H9 (cell line): ENCODE measurements around the gene OTX2. TPM values are rescaled to one million over a fixed set of nuclear protein-coding genes. Genes with fewer than 3 reads are reported as not detected.
A peak's percentile ranks its signal among the peaks of the same experiment; 100 is the strongest.

Source experiments
- DNase-seq: peaks from one replicate; pipeline ENCODE4 v3.0.0-alpha.2; 2017
- H2AFZ ChIP-seq: one replicate; pipeline ENCODE4 v1.6.1; 2013; ENCODE audit warnings: mild to moderate bottlenecking, low read length, control low read depth, moderate library complexity
- H2AK5ac ChIP-seq: 2 replicates; pipeline ENCODE4 v1.6.1; 2013; ENCODE audit warnings: low read length, control low read depth, mixed read lengths; ENCODE audit not compliant: insufficient read length
- H2BK120ac ChIP-seq: one replicate; pipeline ENCODE4 v1.6.1; 2013; ENCODE audit warnings: low read depth, mild to moderate bottlenecking, low read length, control low read depth, inconsistent platforms; ENCODE audit not compliant: poor library complexity, severe bottlenecking
- H2BK12ac ChIP-seq: 2 replicates; pipeline ENCODE4 v1.6.1; 2013; ENCODE audit warnings: low read length, control low read depth, mixed read lengths, low read depth; ENCODE audit not compliant: insufficient read length
- H2BK15ac ChIP-seq: 2 replicates; pipeline ENCODE4 v1.6.1; 2013; ENCODE audit warnings: low read depth, low read length, control low read depth
- H2BK20ac ChIP-seq: one replicate; pipeline ENCODE4 v1.6.1; 2013; ENCODE audit warnings: low read depth, mild to moderate bottlenecking, low read length, control low read depth, inconsistent platforms; ENCODE audit not compliant: poor library complexity, severe bottlenecking
- H2BK5ac ChIP-seq: 2 replicates; pipeline ENCODE4 v1.6.1; 2013; ENCODE audit warnings: low read length, control low read depth, mixed read lengths; ENCODE audit not compliant: insufficient read length
- H3K14ac ChIP-seq: 2 replicates; pipeline ENCODE4 v1.6.1; 2013; ENCODE audit warnings: low read length, control low read depth; ENCODE audit not compliant: insufficient read depth
- H3K18ac ChIP-seq: 2 replicates; pipeline ENCODE4 v1.6.1; 2013; ENCODE audit warnings: low read depth, mild to moderate bottlenecking, mixed read lengths, low read length, control low read depth; ENCODE audit not compliant: insufficient read length
- H3K23ac ChIP-seq: 2 replicates; pipeline ENCODE4 v1.6.1; 2013; ENCODE audit warnings: low read length, control low read depth, mixed read lengths, low read depth; ENCODE audit not compliant: insufficient read length
- H3K23me2 ChIP-seq: 2 replicates; pipeline ENCODE4 v1.6.1; 2013; ENCODE audit warnings: low read depth, mild to moderate bottlenecking, mixed read lengths, low read length, control low read depth; ENCODE audit not compliant: insufficient read length, poor library complexity, severe bottlenecking
- H3K27ac ChIP-seq: 2 replicates; pipeline ENCODE4 v1.5.1; 2013; ENCODE audit warnings: low read length, control low read depth, mixed read lengths, low read depth; ENCODE audit not compliant: insufficient read length
- H3K27me3 ChIP-seq: 2 replicates; pipeline ENCODE4 v1.6.1; 2013; ENCODE audit warnings: low read length, control low read depth, inconsistent platforms; ENCODE audit not compliant: insufficient read depth
- H3K4ac ChIP-seq: 2 replicates; pipeline ENCODE4 v1.6.1; 2013; ENCODE audit warnings: low read depth, mild to moderate bottlenecking, control low read depth, inconsistent platforms, low read length, moderate library complexity
- H3K4me1 ChIP-seq: 2 replicates; pipeline ENCODE4 v1.6.1; 2013; ENCODE audit warnings: low read length, control low read depth, inconsistent platforms; ENCODE audit not compliant: insufficient read depth
- H3K4me2 ChIP-seq: 2 replicates; pipeline ENCODE4 v1.6.1; 2013; ENCODE audit warnings: low read length, control low read depth, mixed read lengths; ENCODE audit not compliant: insufficient read length, insufficient read depth
- H3K56ac ChIP-seq: 2 replicates; pipeline ENCODE4 v1.6.1; 2013; ENCODE audit warnings: low read depth, mild to moderate bottlenecking, mixed read lengths, low read length, control low read depth; ENCODE audit not compliant: insufficient read length
- H3K79me1 ChIP-seq: 2 replicates; pipeline ENCODE4 v1.6.1; 2013; ENCODE audit warnings: low read depth, mild to moderate bottlenecking, moderate library complexity, low read length, control low read depth, inconsistent platforms; ENCODE audit not compliant: insufficient read depth, poor library complexity, severe bottlenecking
- H3K79me2 ChIP-seq: 2 replicates; pipeline ENCODE4 v1.6.1; 2013; ENCODE audit warnings: low read length, control low read depth, inconsistent platforms; ENCODE audit not compliant: insufficient read depth
- H3K9ac ChIP-seq: 2 replicates; pipeline ENCODE4 v1.6.1; 2013; ENCODE audit warnings: low read length, control low read depth, mixed read lengths; ENCODE audit not compliant: insufficient read length; ENCODE audit errors: extremely low read depth
- H3K9me3 ChIP-seq: one replicate; pipeline ENCODE4 v1.6.1; 2013; ENCODE audit warnings: low read depth, low read length, inconsistent platforms; ENCODE audit not compliant: control insufficient read depth
- H3T11ph ChIP-seq: one replicate; pipeline ENCODE4 v1.6.1; 2013; ENCODE audit warnings: mild to moderate bottlenecking, low read length, control low read depth, inconsistent platforms
- H4K20me1 ChIP-seq: one replicate; pipeline ENCODE4 v1.6.1; 2013; ENCODE audit not compliant: control insufficient read depth, insufficient read length, insufficient read depth
- H4K5ac ChIP-seq: 2 replicates; pipeline ENCODE4 v1.6.1; 2013; ENCODE audit warnings: low read depth, mild to moderate bottlenecking, mixed read lengths, low read length, control low read depth; ENCODE audit not compliant: insufficient read length
- H4K8ac ChIP-seq: replicated peaks from 2 replicates; pipeline ENCODE4 v1.6.1; 2013; ENCODE audit warnings: low read length, control low read depth, mixed read lengths, low read depth; ENCODE audit not compliant: insufficient read length
- H4K91ac ChIP-seq: 2 replicates; pipeline ENCODE4 v1.6.1; 2013; ENCODE audit warnings: low read depth, mild to moderate bottlenecking, moderate library complexity, mixed read lengths, low read length, control low read depth; ENCODE audit not compliant: insufficient read length
- H3K27ac Mint-ChIP-seq, 3 experiments: 2 replicates in 2 of 3; 3 replicates in 1 of 3; pipeline ENCODE4 v1.8.0; 2020 to 2021; ENCODE audit warnings: mixed read lengths in 3 of 3, mild to moderate bottlenecking in 1 of 3, moderate library complexity in 1 of 3
- H3K27me3 Mint-ChIP-seq: 2 replicates; pipeline ENCODE4 v1.8.0; 2021; ENCODE audit warnings: low read depth, mild to moderate bottlenecking, moderate library complexity, mixed read lengths
- H3K36me3 Mint-ChIP-seq, 3 experiments: 2 replicates in 2 of 3; 3 replicates in 1 of 3; pipeline ENCODE4 v1.8.0; 2020 to 2021; ENCODE audit warnings: low read depth in 3 of 3, mixed read lengths in 3 of 3; ENCODE audit not compliant: insufficient read depth in 1 of 3
- H3K4me1 Mint-ChIP-seq, 2 experiments: 2 replicates each; pipeline ENCODE4 v1.8.0; 2020; ENCODE audit warnings: mixed read lengths in 2 of 2
- H3K4me3 Mint-ChIP-seq, 2 experiments: 2 replicates in 1 of 2; 3 replicates in 1 of 2; pipeline ENCODE4 v1.8.0; 2020 to 2021; ENCODE audit warnings: mild to moderate bottlenecking in 2 of 2, mixed read lengths in 2 of 2, moderate library complexity in 1 of 2
- H3K9me3 Mint-ChIP-seq, 2 experiments: 2 replicates in 1 of 2; 3 replicates in 1 of 2; pipeline ENCODE4 v1.8.0; 2020; ENCODE audit warnings: mild to moderate bottlenecking in 2 of 2, mixed read lengths in 2 of 2, moderate library complexity in 1 of 2
- WGBS: extraction: QIAGEN DNeasy Blood & Tissue Kit; methylation state at CpG from one replicate; pipeline ENCODE4 v1.1.7; 2013; ENCODE audit warnings: missing lambda C conversion rate, low lambda C conversion rate, mixed read lengths; ENCODE audit not compliant: insufficient read length; ENCODE audit errors: extremely low coverage; 5-methylcytosine and 5-hydroxymethylcytosine counted together
- total RNA-seq: library from RNA; stranded (reverse); gene quantifications from 2 replicates; pipeline ENCODE4 v1.2.1, GENCODE V29; 2021
- TF ChIP-seq, protein P1 (sequence below): fragments of 200-600 bp; sonication (generic); conservative IDR thresholded peaks from 3 replicates; pipeline ENCODE4 v1.8.0; 2021; ENCODE audit warnings: antibody characterized with exemption, mild to moderate bottlenecking

The OTX2 gene
- total RNA-seq, 1 experiment from 2014 or later, result 193 TPM

DNA sequence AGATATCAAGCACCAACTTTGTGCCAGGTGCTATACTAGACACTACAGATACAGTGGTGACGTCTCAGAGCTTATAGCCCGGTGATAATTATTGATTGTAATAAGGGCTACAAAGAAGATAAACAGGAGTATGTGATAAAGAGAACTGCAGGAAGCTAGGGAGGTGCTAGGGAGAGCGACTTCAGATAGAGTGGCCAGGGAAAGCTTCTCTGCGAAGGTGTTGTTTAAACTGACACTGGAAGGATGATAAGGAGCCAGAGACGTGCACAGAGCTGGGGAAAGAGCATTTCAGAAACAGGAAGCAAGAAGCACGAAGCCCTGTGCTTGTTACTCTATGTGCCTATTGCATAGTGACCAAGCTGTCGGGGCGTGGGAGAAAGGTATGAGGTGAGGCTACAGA, 48.1 kb upstream of the OTX2 start:
- TF ChIP-seq, protein P1, sequence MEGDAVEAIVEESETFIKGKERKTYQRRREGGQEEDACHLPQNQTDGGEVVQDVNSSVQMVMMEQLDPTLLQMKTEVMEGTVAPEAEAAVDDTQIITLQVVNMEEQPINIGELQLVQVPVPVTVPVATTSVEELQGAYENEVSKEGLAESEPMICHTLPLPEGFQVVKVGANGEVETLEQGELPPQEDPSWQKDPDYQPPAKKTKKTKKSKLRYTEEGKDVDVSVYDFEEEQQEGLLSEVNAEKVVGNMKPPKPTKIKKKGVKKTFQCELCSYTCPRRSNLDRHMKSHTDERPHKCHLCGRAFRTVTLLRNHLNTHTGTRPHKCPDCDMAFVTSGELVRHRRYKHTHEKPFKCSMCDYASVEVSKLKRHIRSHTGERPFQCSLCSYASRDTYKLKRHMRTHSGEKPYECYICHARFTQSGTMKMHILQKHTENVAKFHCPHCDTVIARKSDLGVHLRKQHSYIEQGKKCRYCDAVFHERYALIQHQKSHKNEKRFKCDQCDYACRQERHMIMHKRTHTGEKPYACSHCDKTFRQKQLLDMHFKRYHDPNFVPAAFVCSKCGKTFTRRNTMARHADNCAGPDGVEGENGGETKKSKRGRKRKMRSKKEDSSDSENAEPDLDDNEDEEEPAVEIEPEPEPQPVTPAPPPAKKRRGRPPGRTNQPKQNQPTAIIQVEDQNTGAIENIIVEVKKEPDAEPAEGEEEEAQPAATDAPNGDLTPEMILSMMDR, result no peak
- H3K9me3 Mint-ChIP-seq, result no peaks in the 10 kb centered on the region
- peak overlapping the region in 1 of 3 experiments; percentile 18; a peak in 2 of 7 replicates for H3K27ac Mint-ChIP-seq
- Histone ChIP-seq H2BK12ac (no peak overlapping the region), H4K91ac (no peak overlapping the region), H4K5ac (no peak overlapping the region), H3K4ac (no peak overlapping the region), H2BK20ac (no peak overlapping the region), H3K18ac (no peak overlapping the region), H3K4me1 (peaks cover 4% of the 10 kb centered on the region; the same call in 1 of the 2 replicates), H3K79me1 (no peaks in the 10 kb centered on the region), H3K9me3 (no peaks in the 10 kb centered on the region), H3K4me2 (no peak overlapping the region), H3K23ac (no peak overlapping the region), H3T11ph (no peak overlapping the region), H2BK120ac (no peak overlapping the region), H3K14ac (no peak overlapping the region), H3K27me3 (no peaks in the 10 kb centered on the region; the same call in 1 of the 2 replicates), H3K27ac (no peak overlapping the region), H3K56ac (no peak overlapping the region), H4K8ac (no peak overlapping the region), H3K9ac (no peak overlapping the region), H2BK5ac (no peak overlapping the region), H4K20me1 (no peaks in the 10 kb centered on the region), H2AFZ (no peak overlapping the region), H2BK15ac (no peak overlapping the region), H3K79me2 (no peaks in the 10 kb centered on the region), H2AK5ac (no peak overlapping the region), H3K23me2 (peaks cover 4% of the 10 kb centered on the region)
- peaks cover 68 to 70% of the 10 kb centered on the region in 2 experiments for H3K4me1 Mint-ChIP-seq
- no peaks in the 10 kb centered on the region for H3K36me3 Mint-ChIP-seq
- DNase-seq, result no peak
- peaks cover 3% of the 10 kb centered on the region for H3K27me3 Mint-ChIP-seq
- WGBS, result no CpG with 5 or more reads among the region's 8 CpGs
- no peak overlapping the region for H3K4me3 Mint-ChIP-seq
